Limb (tissue), 2 donors: ENCODE data around the gene MYO9B.
"Not testable (repeated sequence)": the region's sequence is repeated elsewhere in the genome, so short reads cannot be mapped to it uniquely, and the experiment has no call there.

Experiments
- DNase-seq, 2 donors: peaks; one replicate each; pipeline ENCODE4 v3.0.0-alpha.2; 2016; ENCODE audit errors: extremely low spot score in 2 of 2

The MYO9B gene

DNA sequence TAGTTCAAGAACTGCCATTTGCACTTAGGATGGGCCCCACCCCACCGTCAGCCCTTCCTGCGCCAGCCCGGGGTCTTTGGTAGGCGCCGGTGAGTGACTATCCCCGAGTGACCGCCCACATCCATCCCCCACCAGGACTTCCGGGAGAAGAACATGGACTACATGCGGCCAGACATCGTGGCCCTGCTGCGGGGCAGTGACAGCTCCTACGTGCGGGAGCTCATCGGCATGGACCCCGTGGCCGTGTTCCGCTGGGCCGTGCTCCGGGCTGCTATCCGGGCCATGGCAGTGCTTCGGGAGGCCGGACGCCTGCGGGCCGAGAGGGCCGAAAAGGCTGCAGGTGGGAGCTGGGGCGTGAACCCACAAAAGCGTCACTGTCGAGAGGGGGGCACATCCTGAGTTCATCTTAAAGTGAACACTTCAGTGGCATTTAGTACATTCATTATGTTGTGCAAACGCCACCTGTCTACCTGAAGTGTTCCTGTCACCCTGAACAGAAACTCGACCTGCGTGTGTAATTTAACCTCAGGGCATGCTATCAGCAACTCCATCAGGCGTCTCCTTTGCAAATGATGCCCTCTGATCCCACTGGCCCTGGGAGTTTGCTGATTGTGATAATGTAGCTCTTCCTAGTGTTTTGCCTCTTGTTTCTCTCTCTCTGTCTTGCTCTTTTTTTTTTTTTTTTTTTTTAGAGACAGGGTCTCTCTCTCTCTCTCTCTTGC is 97.2 kb downstream of the MYO9B start:
- no peak for DNase-seq

- DNase-seq, result no peak
These were observed 102.7 kb downstream of the MYO9B start for GRCh38 chr19:17178291-17178690.

DNA sequence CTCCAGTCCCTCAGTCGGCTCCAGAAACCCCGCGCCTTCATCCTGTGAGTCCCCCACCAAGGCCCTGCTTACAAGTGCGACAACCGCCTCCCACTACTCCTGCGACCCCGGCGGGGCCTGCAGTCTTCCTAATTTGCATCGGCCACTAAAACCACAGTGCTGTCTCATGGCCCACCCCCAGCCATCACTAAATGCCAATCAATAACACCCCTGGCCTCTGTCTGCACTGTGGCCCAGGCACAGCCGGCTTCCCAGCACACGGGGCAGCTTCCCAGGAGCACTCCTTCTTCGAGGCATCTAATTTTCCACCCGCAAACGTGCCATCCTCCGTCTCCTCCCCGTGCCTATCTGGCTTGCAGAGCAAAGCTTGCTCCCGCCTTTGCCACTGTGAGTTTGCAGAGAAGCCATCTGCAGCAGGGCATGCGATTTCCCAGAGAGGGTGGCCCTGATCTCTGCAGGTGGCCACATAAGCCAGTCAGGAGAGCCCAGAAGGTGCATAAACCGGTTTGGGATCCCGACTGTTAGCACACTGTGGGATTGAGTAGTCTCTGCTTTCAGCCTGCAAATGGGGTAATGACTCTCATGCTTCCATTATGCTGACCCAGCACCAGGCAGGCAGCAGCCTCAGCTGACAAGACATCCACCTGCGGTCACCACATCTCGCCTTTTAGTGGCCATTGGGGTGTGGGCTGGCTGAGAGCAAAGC is 105.6 kb downstream of the MYO9B start:
- no peak for DNase-seq

DNA sequence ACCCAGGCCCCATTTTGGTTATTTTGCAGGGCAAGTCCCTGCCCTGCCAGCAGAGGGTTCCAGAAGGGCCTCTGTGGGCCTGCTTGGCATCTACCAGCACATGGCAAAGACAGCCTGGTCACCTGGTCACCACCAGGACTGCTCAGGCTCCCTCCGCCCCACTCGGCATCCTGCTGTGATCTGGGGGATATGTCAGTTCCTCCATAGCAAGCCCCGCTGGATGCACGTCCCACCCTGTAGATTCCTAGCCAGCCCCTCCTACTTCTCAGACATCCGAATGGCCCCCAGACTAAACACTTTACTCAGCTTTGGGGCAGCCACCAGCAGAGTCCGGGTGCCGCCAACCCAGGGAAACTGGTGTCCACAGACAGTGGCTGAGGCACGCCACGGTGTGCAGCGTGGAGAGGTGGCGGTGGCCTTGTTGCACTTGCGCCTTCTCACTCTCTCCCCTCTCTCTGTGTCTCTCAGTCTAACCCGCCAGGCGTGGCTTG is 107.7 kb downstream of the MYO9B start:
- DNase-seq, result no peak

DNA sequence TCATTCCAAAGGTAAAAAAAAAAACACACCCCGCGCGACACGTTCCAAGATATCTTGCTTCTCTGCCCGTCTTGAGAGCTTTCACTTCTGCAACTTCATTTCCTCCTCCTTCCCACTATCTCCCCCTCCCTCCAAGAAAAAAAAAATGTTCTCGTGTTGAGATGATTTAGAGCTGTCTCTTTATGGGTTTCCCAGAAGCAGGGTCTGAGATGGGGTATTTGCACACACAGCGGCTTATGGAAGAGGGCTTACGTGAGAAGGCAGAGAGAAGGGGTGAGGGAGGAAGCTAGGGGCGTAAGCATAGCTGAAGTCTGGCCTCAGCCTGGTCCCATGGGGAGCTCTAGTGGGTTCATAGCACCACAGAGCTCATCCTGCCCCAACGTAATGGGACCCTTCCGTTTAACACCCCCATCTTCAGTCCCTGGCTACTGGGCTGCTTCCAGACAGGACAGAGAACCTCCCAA is 108.3 kb downstream of the MYO9B start:
- peak in 1 of 2 donors; percentile 5 for DNase-seq

DNA sequence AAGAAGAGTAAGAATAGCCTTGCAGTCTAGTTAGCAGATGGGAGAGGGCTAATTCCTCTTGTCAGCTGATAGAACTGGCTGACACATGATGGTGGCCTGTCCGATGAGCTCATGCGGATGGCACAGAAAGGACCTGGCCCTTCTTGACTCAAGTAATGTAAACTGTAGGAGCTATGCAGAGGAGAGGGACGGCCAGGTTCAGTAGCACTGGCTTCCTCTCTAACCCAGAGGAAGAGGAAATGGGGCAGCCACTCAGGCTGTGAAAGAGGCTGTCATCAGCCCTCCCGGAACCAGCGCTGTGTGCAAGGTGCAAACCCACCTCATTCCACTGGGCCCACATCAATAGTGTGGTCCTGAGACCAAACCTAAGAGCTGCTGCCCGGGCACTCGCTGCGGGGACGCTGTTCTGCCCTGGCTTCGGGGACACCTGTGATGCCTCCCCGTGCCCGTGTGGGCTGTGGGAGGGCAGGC is 108.8 kb downstream of the MYO9B start:
- DNase-seq, result no peak

DNA sequence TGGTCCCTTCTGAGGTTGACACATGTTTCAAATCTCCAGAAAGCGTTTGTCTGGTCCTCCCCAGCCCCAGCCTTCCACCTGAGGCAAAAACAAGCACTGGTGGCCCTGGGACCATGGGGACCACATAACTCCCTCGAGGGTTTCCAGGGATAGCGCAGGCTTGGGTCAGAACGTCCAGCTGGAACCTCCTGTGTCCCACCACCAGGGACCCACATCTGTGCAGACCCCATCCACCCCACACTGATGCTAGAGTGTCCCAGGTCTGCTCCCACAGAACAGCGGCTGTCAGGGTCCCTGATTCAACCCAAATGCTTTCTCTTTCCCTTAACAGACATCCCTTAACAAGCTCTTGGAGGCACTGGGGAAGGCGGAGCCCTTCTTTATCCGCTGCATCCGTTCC is 110.0 kb downstream of the MYO9B start:
- DNase-seq, result no peak

DNA sequence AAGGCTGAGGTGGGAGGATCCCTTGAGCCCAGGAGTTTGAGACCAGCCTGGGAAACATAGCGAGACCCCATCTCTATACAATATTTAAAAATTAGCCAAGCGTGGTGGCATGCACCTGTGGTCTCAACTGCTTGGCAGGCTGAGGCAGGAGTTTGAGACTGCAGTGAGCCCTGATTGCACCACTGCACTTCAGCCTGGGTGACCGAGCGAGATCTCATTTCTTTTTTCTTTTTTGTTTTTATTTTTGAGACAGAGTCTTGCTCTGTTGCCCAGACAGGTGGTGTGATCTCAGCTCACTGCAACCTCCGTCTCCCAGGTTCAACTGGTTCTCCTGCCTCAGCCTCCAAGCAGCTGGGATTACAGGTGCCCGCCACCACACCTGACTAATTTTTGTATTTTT is 116.2 kb downstream of the MYO9B start:
- not testable (repeated sequence) for DNase-seq

DNA sequence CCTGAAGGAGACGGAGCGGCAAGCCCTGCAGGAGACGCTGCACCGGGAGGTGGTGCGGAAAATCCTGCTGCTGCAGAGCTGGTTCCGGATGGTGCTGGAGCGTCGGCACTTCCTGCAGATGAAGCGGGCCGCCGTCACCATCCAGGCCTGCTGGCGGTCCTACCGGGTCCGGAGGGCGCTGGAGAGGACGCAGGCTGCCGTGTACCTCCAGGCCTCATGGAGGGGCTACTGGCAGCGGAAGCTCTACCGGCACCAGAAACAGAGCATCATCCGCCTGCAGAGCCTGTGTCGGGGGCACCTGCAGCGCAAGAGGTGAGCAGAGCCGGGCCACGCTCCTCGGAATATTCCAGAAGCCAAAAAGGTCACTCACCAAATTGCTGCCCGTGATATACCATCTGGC is 117.2 kb downstream of the MYO9B start:
- DNase-seq, result no peak

DNA sequence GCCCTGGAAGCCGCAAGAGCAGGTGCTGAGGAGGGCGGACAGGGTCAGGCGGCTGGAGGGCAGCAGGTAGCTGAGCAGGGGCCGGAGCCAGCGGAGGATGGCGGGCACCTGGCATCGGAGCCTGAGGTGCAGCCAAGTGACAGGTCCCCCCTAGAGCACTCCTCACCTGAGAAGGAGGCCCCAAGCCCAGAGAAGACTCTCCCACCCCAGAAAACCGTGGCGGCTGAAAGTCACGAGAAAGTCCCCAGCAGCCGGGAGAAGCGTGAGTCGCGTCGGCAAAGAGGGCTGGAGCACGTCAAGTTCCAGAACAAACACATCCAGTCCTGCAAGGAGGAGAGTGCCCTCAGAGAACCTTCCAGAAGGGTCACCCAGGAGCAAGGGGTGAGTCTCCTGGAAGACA is 119.0 kb downstream of the MYO9B start:
- DNase-seq, result no peak

GRCh38 chr19:17195106-17195505 is 119.5 kb downstream of the MYO9B start:
- no peak for DNase-seq

GRCh38 chr19:17196610-17197009 is 121.0 kb downstream of the MYO9B start:
- no peak for DNase-seq

DNA sequence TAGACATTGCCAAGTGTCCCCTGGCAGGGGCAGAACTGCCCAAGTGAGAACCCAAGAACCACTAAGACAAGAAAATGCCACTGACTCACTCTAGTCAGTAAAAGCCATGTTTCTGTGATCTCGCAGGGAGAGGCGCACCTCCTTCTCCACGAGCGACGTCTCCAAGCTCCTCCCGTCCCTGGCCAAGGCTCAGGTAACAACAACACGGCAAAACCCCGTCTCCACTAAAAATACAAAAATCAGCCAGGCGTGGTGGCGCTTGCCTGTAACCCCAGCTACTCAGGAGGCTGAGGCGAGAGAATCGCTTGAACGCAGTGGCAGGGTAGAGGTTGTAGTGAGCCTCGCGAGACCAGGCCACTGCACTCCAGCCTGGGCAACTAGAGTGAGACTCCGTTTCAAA is 122.1 kb downstream of the MYO9B start:
- DNase-seq, result no peak

DNA sequence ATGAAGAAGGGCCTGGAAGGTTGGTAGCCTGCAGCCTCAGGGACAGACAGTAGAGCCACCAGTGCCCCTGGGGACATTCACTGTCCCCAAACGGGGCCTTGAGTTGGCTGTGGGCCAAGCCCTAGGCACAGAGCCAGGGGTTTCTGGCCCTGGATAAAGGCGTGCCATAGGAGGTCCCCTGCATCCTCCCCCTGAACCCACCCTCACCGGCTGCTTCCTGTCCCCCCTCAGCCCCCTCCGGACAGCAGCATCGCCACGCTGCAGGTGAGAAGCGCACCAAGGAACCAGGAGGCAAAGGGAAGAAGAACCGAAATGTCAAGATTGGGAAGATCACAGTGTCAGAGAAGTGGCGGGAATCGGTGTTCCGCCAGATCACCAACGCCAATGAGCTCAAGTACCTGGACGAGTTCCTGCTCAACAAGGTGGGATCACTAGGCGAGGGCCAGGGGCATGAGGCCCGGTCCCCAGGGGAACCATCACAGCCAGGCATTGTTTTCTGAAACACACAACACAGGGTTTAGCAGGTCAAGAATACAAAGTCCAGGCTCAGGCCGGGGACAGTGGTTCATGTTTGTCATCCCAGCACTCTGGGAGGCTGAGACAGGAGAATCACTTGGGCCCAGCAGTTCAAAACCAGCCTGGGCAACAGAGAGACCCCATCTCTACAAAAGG is 125.0 kb downstream of the MYO9B start:
- no peak for DNase-seq

DNA sequence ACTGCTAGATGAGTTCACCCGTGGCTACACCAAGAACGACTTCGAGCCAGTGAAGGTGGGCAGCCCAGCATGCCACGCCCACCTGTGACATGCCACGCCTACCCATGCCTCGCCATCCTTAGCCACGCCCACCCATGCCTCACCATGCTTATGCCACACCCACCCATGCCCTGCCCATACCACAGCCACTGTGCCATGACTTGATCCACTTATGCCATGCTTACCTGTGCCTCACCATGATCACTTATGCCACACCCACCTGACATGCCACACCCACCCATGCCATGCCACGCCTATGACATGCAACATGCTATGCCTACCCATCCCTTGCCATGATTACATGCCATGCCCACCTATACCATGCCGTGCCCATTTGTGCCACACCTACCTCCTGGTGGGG is 126.7 kb downstream of the MYO9B start:
- DNase-seq, result no peak

DNA sequence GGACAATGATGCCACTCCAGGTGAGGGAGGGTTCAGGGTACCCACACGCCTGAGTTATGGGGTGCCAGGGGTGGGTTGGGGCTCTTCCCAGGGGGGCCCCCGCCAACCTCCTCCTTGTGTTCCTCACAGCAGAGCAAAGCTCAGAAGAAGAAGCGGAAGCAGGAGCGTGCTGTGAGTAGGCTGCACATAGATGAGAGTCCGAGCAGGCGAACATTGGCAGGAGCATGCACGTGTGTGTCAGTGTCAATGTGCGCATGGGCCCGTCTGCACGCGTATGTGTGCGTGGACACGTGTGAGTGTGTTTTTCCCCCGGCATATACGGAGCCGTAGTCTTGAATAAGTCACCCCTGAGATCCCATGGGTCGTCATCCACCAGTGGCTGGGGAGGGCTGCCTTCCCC is 127.1 kb downstream of the MYO9B start:
- DNase-seq, result no peak

GRCh38 chr19:17205237-17206140 is 129.9 kb downstream of the MYO9B start:
- peak in 1 of 2 donors; percentile 62 for DNase-seq

DNA sequence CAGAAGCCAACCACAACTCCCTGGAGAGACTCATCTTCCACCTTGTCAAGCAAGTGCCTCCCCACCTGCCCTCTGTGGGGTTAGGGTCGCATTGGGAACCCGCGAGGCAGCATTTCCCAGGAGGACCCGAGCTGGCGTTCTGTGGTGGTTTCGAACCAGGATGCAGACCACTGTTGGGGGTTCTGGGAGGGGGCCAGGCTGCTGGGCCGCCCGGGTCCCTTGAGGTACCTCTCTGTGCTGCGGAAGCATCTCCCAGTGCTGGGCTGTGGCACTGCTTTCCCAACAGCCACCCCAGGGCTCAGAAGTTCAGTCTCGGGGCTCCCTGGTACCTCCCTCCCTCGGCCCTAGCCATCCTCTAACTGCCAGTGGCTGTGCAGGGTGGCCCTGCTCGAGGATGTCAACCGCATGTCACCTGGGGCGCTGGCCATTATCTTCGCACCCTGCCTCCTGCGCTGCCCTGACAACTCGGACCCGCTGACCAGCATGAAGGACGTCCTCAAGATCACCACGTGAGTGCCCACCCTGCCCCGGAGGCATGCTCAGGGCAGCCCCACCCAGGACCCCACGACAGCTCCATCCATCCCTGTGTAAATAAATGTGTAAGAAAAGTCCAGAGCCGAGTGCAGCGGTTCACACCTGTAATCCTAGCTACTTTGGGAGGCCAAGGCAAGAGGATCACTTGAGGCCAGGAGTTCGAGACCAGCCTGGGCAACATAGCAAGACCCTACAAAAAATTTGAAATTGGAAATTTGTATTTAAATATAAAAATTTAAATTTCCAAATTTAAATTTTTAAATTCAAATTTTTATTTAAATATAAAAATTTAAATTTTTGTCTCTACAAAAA is 131.4 kb downstream of the MYO9B start:
- DNase-seq, result no peak

- DNase-seq, result peak in 1 of 2 donors; percentile 18
These were observed 133.8 kb downstream of the MYO9B start for GRCh38 chr19:17209126-17210036.
